ENCODE measurements around the gene FAM180A.
"Not testable (repeated sequence)": the region's sequence is repeated elsewhere in the genome, so short reads cannot be mapped to it uniquely, and the experiment has no call there.

FAM180A gene

DNA sequence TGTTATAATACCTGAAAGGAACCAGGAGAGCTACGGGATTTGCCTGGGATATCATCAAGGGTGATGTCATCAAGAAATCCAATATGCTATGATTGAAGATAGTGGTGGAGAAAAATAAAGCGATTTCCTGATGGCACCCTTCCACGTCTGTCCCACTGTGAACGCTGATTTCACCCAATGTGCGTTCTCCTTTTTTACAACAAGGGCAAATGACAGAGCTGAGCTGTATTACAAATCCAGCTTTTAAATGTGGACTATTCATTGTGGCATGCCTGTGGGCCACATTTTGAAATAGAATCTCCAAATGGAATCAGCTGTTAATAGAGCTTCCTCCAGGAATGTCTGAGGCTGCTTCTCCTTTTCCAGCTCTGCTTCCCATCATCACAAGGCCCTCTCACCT, 43.9 kb downstream of the FAM180A start:
- no peaks in the 10 kb centered on the region for H3K36me3 Mint-ChIP-seq (ENCODE audit: low read depth)
- H3K9me3 Mint-ChIP-seq = no peaks in the 10 kb centered on the region
- H3K27me3 Mint-ChIP-seq = no peaks in the 10 kb centered on the region
- H3K27ac Mint-ChIP-seq = no peak overlapping the region
- H3K4me3 Mint-ChIP-seq = no peak overlapping the region
- no peaks in the 10 kb centered on the region for H3K4me1 Mint-ChIP-seq (ENCODE audit: low read depth)

DNA sequence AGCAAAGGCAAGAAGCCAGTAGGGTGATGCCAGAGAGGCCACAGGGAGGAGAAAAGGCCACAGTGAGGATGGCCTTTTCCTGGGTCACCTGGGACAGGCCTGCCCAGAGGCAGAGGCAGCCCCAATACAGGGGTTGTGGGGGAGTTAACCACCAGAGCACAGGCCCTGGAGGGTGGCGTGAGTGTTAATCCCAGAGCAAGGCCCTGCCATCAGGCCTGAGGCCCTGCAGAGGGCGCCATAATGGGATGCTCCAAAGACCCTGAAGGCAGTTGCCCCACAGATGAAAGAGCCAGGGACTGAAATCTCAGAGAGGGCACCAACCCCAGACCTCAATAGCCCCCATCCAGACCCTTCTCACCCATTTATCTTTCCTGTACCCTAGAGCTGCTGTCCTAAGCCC, 44.5 kb downstream of the FAM180A start:
- H3K9me3 Mint-ChIP-seq = no peaks in the 10 kb centered on the region
- no peaks in the 10 kb centered on the region for H3K4me1 Mint-ChIP-seq (ENCODE audit: low read depth)
- no peaks in the 10 kb centered on the region for H3K36me3 Mint-ChIP-seq (ENCODE audit: low read depth)
- H3K27me3 Mint-ChIP-seq = no peaks in the 10 kb centered on the region
- H3K27ac Mint-ChIP-seq = no peak overlapping the region
- no peak overlapping the region for H3K4me3 Mint-ChIP-seq

DNA sequence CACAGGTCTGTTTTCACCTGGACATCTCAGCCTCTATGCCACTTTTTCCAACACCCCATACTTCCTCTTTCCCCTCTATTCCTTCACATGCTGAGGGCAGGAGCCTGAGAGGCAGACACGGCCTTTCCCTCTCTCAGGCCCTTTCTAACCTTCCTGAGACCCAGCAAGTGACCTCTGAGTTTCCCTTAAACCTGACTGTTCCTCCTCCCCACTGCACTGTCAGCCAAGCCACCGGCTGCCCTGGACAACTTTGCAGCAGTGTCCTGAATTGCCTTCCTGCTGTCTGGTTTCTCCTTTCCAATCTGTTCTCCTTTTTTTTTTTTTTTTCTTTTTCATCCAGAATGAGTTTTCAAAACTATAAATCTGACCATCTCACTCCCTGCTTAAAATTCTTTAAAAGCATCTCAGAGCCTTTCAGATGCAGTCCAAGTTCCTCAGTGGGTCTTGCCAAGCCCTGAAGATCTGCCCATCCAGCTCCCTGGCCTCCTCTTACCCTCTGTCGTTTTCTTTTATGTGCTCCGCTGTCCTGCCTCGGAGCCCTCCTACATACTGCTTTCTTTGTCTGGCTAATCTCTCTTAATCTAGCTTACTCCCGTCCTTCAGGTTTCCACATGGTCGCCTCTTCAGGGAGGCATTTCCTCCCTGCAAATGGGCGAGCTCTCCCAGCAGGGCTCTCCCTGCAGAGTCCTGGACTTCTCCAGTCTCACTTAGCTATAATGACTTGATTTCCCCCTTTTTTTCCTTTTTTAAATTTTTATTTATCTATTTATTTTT, 51.1 kb downstream of the FAM180A start:
- Mint-ChIP-seq H3K9me3 (no peaks in the 10 kb centered on the region), H3K4me3 (no peak overlapping the region), H3K4me1 (ENCODE audit: low read depth) (no peaks in the 10 kb centered on the region), H3K27ac (no peak overlapping the region), H3K27me3 (no peaks in the 10 kb centered on the region), H3K36me3 (ENCODE audit: low read depth) (no peaks in the 10 kb centered on the region)

DNA sequence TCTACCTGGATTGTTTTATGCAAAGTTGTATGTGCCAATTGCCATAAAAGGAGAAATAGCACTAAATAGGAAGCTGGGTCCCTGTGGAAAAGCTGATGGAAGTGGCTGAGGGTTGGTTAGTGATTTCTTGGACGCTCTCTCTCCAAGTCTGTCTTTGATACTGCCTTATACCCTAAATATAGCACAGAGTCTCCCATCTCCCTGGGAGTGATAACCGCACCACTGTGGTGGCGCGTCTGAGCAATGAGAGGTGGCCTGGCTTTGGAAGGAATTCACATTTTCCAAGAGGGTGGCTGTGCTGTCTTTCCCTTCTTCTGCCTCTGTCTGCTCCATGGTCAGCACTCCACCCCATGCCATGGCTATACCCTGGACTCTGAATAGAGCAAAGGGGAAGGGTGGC, 55.1 kb downstream of the FAM180A start:
- no peaks in the 10 kb centered on the region for H3K36me3 Mint-ChIP-seq (ENCODE audit: low read depth)
- H3K27me3 Mint-ChIP-seq = no peaks in the 10 kb centered on the region
- H3K4me3 Mint-ChIP-seq = no peak overlapping the region
- no peaks in the 10 kb centered on the region for H3K9me3 Mint-ChIP-seq
- H3K4me1 Mint-ChIP-seq (ENCODE audit: low read depth) = no peaks in the 10 kb centered on the region
- no peak overlapping the region for H3K27ac Mint-ChIP-seq

DNA sequence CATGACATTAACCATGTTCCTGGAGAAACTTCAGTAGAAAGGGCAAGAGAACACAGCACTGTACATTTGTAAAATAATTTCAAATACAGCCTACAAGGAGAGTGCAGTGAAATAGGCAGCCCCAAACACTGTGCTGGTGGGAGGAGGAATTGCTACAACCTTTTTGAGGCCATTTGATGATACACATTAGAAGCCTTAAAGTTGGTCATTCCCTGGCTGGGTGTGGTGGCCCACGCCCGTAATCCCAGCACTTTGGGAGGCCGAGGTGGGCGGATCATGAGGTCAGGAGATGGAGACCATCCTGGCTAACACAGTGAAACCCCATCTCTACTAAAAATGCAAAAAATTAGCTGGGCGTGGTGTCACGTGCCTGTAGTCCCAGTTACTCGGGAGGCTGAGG, 56.0 kb downstream of the FAM180A start:
- not testable (repeated sequence) for H3K36me3 Mint-ChIP-seq (ENCODE audit: low read depth); H3K4me1 Mint-ChIP-seq (ENCODE audit: low read depth); H3K27me3 Mint-ChIP-seq; H3K4me3 Mint-ChIP-seq; H3K9me3 Mint-ChIP-seq; H3K27ac Mint-ChIP-seq

DNA sequence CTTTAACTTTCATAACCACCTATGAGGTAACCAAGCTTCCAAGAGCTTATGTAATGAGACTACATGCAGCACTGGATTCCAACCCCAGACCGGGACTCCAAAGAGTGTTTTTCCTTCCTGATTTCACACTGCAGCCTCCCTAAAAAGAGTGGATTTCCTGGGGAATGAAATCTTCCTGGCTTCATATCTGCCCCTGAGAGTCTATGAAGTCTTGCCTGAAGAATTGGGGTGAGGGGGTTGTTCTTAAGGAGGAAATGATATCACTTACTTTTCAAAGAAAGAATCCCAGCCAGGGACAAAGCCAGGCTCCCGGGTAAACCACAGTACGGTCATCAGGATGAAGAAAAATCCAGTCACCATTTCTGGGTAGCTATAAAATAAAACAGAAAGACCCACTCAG, 56.6 kb downstream of the FAM180A start:
- no peak overlapping the region for H3K27ac Mint-ChIP-seq
- no peaks in the 10 kb centered on the region for H3K9me3 Mint-ChIP-seq

DNA sequence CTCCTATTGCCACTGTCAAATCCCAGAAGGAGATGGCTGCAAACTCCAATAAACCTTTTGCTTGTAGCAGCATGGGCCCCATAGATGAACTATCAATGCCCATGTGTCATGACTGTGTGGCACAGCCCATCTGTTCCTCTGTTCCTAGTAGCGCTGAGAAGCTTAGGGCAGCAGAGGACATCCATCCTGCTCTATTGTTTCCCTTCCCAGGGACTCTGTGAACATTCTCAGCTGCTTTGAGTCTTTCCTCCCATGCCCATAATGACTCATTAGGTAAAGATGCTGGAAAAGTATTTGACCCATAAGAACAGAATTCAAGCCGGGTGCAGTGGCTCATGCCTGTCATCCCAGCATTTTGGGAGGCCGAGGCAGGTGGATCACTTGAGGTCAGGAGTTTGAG, 58.0 kb downstream of the FAM180A start:
- Mint-ChIP-seq H3K27me3 (no peaks in the 10 kb centered on the region), H3K4me3 (no peak overlapping the region), H3K9me3 (no peaks in the 10 kb centered on the region), H3K27ac (no peak overlapping the region), H3K4me1 (ENCODE audit: low read depth) (no peaks in the 10 kb centered on the region), H3K36me3 (ENCODE audit: low read depth) (peaks cover 5% of the 10 kb centered on the region)

More for the DNA sequence above, 56.6 kb downstream of the FAM180A start:
- H3K27me3 Mint-ChIP-seq = no peaks in the 10 kb centered on the region
- no peak overlapping the region for H3K4me3 Mint-ChIP-seq
- no peaks in the 10 kb centered on the region for H3K4me1 Mint-ChIP-seq (ENCODE audit: low read depth)
- peaks cover 5% of the 10 kb centered on the region for H3K36me3 Mint-ChIP-seq (ENCODE audit: low read depth)

DNA sequence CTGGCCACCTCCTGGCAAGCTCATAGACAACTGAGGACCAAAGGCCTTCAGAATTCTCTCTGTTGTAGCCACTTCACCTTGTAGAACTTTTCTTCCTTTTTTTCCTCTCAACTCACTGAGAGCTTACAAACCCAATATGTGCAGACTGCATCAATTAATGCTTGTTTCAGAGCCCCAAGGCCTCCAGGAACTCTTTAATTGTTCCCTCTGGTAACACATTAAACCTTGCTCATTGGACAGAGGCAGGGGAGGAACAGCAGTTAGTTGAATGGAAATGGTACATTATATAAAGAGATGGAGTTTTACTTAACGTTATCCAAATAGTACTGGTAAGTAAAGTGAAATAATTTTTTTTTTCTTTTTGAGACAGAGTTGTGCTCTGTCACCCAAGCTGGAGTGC, 61.1 kb downstream of the FAM180A start:
- H3K4me1 Mint-ChIP-seq (ENCODE audit: low read depth) = no peaks in the 10 kb centered on the region
- no peaks in the 10 kb centered on the region for H3K9me3 Mint-ChIP-seq
- no peak overlapping the region for H3K27ac Mint-ChIP-seq
- H3K4me3 Mint-ChIP-seq = no peak overlapping the region
- H3K36me3 Mint-ChIP-seq (ENCODE audit: low read depth) = peaks cover 9% of the 10 kb centered on the region
- H3K27me3 Mint-ChIP-seq = no peaks in the 10 kb centered on the region

DNA sequence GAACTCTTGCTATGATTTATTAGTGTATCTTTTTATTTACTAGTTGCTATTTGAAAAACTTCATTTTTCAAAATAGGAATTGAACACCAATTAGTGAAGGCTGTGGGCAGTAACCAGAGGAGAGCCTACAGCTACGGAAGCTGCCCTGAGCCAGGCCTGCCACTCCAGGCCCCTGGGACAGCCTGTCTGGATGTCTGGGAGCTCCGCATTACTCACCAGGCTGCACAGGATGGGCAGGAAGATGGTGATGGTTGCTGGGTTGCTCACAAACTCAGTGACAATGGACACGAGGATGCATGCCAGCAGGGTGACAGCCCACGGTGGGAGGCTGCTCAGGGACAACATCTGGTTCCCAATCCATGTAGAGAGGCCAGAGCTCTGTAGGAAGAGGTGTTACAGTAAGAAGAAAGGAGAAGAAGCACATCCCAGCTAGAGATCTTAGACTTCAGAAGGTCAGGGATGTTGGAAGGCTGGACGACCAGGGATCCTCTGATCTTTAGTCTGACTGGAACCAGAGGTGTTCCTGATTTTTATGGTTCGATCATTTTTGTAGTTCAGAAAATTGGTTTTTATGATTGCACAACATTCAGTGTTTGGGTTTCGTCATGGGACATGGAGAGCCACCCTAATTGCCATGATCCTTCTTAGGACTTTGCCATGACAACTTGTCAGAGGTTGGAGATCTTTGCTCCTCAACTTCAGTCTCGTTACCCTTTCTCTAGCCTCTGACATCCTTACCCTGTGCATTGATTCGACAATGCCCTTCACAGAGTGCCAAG, 63.1 kb downstream of the FAM180A start:
- Mint-ChIP-seq H3K4me1 (ENCODE audit: low read depth) (peaks cover 7% of the 10 kb centered on the region), H3K36me3 (ENCODE audit: low read depth) (peaks cover 15% of the 10 kb centered on the region), H3K9me3 (no peaks in the 10 kb centered on the region), H3K4me3 (no peak overlapping the region), H3K27me3 (no peaks in the 10 kb centered on the region), H3K27ac (no peak overlapping the region)

DNA sequence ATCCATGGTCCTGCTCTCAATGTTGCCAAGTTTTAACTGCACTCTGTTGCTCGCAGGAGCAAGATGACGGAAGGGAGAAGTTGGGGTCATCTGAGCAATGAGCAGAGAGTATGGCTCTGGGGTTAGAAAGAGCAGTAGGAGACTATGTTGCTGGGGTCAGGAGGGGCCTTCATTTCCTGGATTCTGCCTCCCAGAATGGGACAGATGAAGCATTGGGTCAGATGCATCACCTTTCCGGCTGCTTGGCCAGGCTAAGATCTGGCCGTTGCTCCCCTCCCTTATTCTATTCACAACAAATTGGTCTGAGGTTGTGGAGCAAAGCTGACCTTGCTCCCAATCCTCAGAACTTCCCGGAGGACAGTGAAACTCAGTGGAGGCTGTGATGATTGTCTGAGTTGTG, 63.9 kb downstream of the FAM180A start:
- peaks cover 15% of the 10 kb centered on the region for H3K36me3 Mint-ChIP-seq (ENCODE audit: low read depth)
- no peak overlapping the region for H3K4me3 Mint-ChIP-seq
- no peak overlapping the region for H3K27ac Mint-ChIP-seq
- no peaks in the 10 kb centered on the region for H3K9me3 Mint-ChIP-seq
- no peaks in the 10 kb centered on the region for H3K27me3 Mint-ChIP-seq
- H3K4me1 Mint-ChIP-seq (ENCODE audit: low read depth) = peaks cover 9% of the 10 kb centered on the region

DNA sequence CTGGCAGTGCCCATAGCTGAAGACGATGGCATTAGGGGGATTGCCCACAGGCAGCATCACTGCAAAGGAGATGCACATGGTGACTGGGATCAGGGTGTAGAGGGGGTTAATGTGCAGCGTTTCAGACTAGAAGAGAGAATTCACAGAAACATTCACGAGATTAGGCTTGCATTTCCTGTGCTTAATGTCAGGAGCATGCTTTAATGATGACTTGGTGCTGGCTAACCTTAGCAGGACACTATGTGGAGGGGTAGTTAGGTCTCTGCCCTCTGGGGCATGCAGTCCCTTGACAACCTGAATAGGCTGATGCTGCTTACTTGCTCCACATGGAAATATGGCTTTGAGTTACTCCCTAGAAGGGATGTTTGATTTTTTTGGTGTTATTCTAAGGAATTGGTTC, 64.5 kb downstream of the FAM180A start:
- H3K36me3 Mint-ChIP-seq (ENCODE audit: low read depth) = peaks cover 20% of the 10 kb centered on the region
- no peak overlapping the region for H3K4me3 Mint-ChIP-seq
- H3K9me3 Mint-ChIP-seq = no peaks in the 10 kb centered on the region
- H3K27ac Mint-ChIP-seq = no peak overlapping the region
- H3K4me1 Mint-ChIP-seq (ENCODE audit: low read depth) = peaks cover 9% of the 10 kb centered on the region
- H3K27me3 Mint-ChIP-seq = no peaks in the 10 kb centered on the region

DNA sequence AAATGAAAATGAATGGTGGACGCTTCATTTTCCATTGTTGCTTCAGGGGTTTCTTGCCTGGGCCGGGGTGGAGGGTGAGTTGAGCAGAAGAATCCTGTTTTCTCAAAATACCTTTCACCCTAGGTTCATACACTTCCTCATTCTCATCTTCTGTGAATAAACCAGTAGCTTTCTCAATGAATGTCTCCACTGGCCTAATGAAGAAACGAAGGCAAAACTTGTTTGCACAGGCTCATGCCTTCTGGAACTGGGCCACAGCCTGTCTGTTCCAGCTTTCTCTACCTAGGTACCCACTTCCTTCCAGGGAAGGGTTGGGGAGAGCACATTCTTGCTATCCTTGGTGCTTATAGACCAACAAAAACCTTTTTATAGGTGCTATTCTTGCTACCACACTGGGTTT, 65.0 kb downstream of the FAM180A start:
- Mint-ChIP-seq H3K4me1 (ENCODE audit: low read depth) (peaks cover 9% of the 10 kb centered on the region), H3K27me3 (no peaks in the 10 kb centered on the region), H3K27ac (no peak overlapping the region), H3K4me3 (no peak overlapping the region), H3K9me3 (no peaks in the 10 kb centered on the region), H3K36me3 (ENCODE audit: low read depth) (peaks cover 24% of the 10 kb centered on the region)

DNA sequence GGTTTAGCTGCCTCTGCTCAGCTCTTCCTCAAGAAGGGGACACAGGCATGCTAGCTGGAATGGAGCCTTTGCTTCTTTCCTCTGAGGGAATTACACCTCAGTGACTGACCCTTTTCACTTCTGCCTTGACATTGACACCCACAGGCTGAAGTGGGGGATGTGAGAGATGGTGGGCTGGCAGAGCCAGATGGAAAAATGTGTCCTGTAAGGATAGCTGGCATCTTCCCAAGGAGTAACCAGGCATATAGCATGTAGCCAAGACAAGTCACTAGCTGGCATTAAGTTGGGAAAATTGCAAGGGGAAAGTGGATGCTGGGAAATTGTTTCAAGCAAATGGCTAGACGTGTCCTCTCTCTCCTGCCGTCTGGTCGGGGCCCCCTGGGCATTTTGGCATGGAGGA, 66.4 kb downstream of the FAM180A start:
- no peaks in the 10 kb centered on the region for H3K27me3 Mint-ChIP-seq
- H3K4me1 Mint-ChIP-seq (ENCODE audit: low read depth) = peaks cover 9% of the 10 kb centered on the region
- no peaks in the 10 kb centered on the region for H3K9me3 Mint-ChIP-seq
- H3K4me3 Mint-ChIP-seq = no peak overlapping the region
- H3K27ac Mint-ChIP-seq = no peak overlapping the region
- H3K36me3 Mint-ChIP-seq (ENCODE audit: low read depth) = peaks cover 29% of the 10 kb centered on the region

DNA sequence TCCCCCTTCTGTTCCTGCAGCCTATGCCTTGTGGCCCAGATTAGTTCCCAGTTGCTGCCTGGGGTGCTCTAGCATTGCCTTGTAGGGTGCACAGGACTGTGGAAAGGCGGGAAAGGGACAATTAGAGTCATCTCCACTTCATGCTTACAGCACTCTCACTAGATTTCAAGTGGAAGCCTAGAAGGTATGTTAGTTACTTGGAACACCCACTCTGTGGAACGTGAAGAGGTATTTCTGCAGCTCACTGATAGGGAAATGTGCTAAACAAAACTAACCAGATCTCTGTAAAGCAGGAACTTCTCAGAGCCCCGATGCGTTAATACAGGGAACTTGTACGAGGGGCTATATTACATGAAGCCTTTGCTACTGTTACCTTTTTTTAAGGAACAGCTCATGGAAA, 66.9 kb downstream of the FAM180A start:
- Mint-ChIP-seq H3K36me3 (ENCODE audit: low read depth) (peaks cover 27% of the 10 kb centered on the region), H3K27me3 (no peaks in the 10 kb centered on the region), H3K4me1 (ENCODE audit: low read depth) (peaks cover 9% of the 10 kb centered on the region), H3K4me3 (no peak overlapping the region), H3K27ac (no peak overlapping the region), H3K9me3 (no peaks in the 10 kb centered on the region)

Data from stimulated activated naive CD8-positive, alpha-beta T cell treated with anti-CD3 and anti-CD28 coated beads, Interleukin-15, Interleukin-2, amounts not matched to agents 100 ng/mL and 50 ng/mL, for 24 hours (primary cell).